GM23248 (cell line): ENCODE data around the gene TNFRSF8. TPM values are rescaled to one million over a fixed set of nuclear protein-coding genes. Genes with fewer than 3 reads are reported as not detected.

Experiments
- DNase-seq: peaks from one replicate; pipeline ENCODE4 v3.0.0-alpha.2; 2015
- H2AFZ ChIP-seq: fragments of 200-600 bp; sonication (generic); 2 replicates; pipeline ENCODE4 v1.6.1; 2016; ENCODE audit warnings: antibody characterized with exemption
- H3F3A ChIP-seq: fragments of 200-600 bp; sonication (generic); 2 replicates; pipeline ENCODE4 v1.6.1; 2016; ENCODE audit warnings: mild to moderate bottlenecking, antibody characterized with exemption, mixed run types; ENCODE audit not compliant: insufficient read depth
- H3K27ac ChIP-seq: fragments of 200-600 bp; sonication (generic); 2 replicates; pipeline ENCODE4 v1.5.1; 2016; ENCODE audit warnings: mild to moderate bottlenecking
- H3K27me3 ChIP-seq: fragments of 200-600 bp; sonication (generic); replicated peaks from 2 replicates; pipeline ENCODE4 v1.6.1; 2016; ENCODE audit warnings: mild to moderate bottlenecking; ENCODE audit not compliant: insufficient read depth
- H3K36me3 ChIP-seq: fragments of 200-600 bp; sonication (generic); 2 replicates; pipeline ENCODE4 v1.6.1; 2016; ENCODE audit warnings: low read depth, mild to moderate bottlenecking
- H3K4me1 ChIP-seq: fragments of 200-600 bp; sonication (generic); 2 replicates; pipeline ENCODE4 v1.6.1; 2016; ENCODE audit warnings: mild to moderate bottlenecking; ENCODE audit not compliant: insufficient read depth
- H3K4me2 ChIP-seq: fragments of 200-600 bp; sonication (generic); one replicate; pipeline ENCODE4 v1.6.1; 2016; ENCODE audit warnings: mild to moderate bottlenecking; ENCODE audit not compliant: unreplicated experiment
- H3K4me3 ChIP-seq: fragments of 200-600 bp; sonication (generic); 2 replicates; pipeline ENCODE4 v1.5.1; 2016; ENCODE audit warnings: mild to moderate bottlenecking
- H3K79me2 ChIP-seq: fragments of 200-600 bp; sonication (generic); 2 replicates; pipeline ENCODE4 v1.6.1; 2016; ENCODE audit warnings: mild to moderate bottlenecking; ENCODE audit not compliant: insufficient read depth
- H3K9ac ChIP-seq: fragments of 200-600 bp; sonication (generic); 2 replicates; pipeline ENCODE4 v1.6.1; 2016; ENCODE audit warnings: mild to moderate bottlenecking
- H3K9me2 ChIP-seq: fragments of 200-600 bp; sonication (generic); 2 replicates; pipeline ENCODE4 v1.6.1; 2016; ENCODE audit warnings: mixed run types, mild to moderate bottlenecking, moderate library complexity; ENCODE audit not compliant: insufficient read depth
- H3K9me3 ChIP-seq: fragments of 200-600 bp; sonication (generic); one replicate; pipeline ENCODE4 v1.6.1; 2017; ENCODE audit warnings: low read depth
- H4K20me1 ChIP-seq: fragments of 200-600 bp; sonication (generic); 2 replicates; pipeline ENCODE4 v1.6.0; 2016; ENCODE audit not compliant: insufficient read depth
- EZH2 ChIP-seq: fragments of 200-600 bp; sonication (generic); IDR thresholded peaks from 2 replicates; pipeline ENCODE4 v1.6.1; 2018; ENCODE audit warnings: antibody characterized with exemption, mild to moderate bottlenecking; ENCODE audit not compliant: insufficient read depth, poor library complexity, severe bottlenecking
- EZH2phosphoT487 ChIP-seq: fragments of 200-600 bp; sonication (generic); IDR thresholded peaks from 2 replicates; pipeline ENCODE4 v1.6.1; 2018; ENCODE audit warnings: antibody characterized with exemption, moderate library complexity, mild to moderate bottlenecking, low read depth; ENCODE audit not compliant: insufficient read depth
- WGBS, 2 experiments: methylation state at CpG; one replicate each; pipeline ENCODE4 v1.1.6; 2015 to 2017; ENCODE audit warnings: low lambda C conversion rate in 2 of 2, low coverage in 1 of 2; ENCODE audit errors: missing lambda C conversion rate in 2 of 2; 5-methylcytosine and 5-hydroxymethylcytosine counted together
- in situ Hi-C: fragments of 300-500 bp; cut with MboI; formaldehyde crosslinking; loops from 2 replicates; pipeline ENCODE4 v1.15.0; 2020
- polyA plus RNA-seq: library from polyadenylated mRNA; unstranded; fragments of >200 nt; fragmentation: Nextera tagmentation; extraction: Ambion mirVana; gene quantifications from 2 replicates; pipeline ENCODE4 v1.2.1, GENCODE V29; 2016
- total RNA-seq: library from RNA; depleted of rRNA; stranded (reverse); fragments of >200 nt; shearing (Covaris generic); gene quantifications from 2 replicates; pipeline ENCODE4 v1.2.3, GENCODE V29; 2014

The TNFRSF8 gene
- total and polyA plus RNA-seq, 2 experiments from 2014 or later, result 0.23 TPM; not detected in 1

DNA sequence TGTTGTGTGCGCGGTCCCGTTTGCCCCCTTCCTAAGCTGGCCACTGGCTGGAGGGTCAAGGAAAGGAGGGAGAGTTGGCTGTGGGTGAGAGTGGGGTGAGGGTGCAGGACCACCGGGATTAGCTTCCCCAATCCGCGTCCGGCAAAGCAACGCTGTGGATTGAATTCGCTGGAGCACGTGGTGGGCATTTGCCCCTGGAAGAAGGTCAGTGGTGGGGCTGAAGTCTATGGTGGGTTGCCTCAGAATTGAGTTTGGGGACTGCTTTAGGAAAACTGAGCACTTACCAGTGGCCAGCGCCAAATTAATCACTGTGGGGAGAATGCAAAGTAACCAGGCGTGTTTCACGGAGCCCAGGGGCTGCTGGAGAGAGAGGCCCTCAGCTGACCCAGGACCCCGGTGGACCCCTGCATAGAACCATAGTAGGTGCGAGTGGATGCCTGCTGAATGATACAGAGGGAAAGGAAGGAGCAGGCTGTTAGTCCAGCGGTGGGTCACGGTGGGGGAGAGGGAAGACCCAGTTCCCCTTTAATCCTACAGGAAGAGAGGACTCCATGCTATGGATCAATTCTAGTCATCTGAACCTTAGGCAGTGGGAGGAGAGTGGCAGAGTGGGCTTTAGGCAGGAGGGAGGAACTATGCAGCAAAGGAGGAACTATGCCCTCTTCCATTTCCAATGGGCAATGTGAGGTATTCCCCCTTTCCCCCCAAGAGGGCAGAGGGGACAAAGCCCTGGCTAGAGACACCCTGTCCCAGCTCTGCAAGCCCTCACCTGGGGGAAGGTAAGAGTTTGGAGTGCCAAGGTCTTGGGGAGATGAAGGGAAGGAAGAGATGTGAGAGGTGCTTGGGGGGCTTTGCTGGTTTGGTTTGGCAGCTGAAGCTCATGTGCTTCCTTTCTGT is 1.2 kb downstream of the TNFRSF8 start:
- DNase-seq, result no peak
- H3K4me1 ChIP-seq, result peaks cover 23% of the 10 kb centered on the region
- H3K36me3 ChIP-seq, result no peaks in the 10 kb centered on the region
- H4K20me1 ChIP-seq, result no peaks in the 10 kb centered on the region
- in situ Hi-C loops, result no loop called here
- no peak overlapping the region for H3K27ac ChIP-seq
- peaks cover 15% of the 10 kb centered on the region for H3F3A ChIP-seq
- 15 to 19% methylated on average over 14 to 17 of the region's 17 CpGs for WGBS, 2 experiments
- H3K4me2 ChIP-seq, result no peak overlapping the region
- H3K79me2 ChIP-seq, result no peaks in the 10 kb centered on the region
- H3K9ac ChIP-seq, result no peak overlapping the region
- H3K4me3 ChIP-seq, result no peak overlapping the region
- H3K9me2 ChIP-seq, result no peaks in the 10 kb centered on the region
- H3K27me3 ChIP-seq, result peaks cover 37% of the 10 kb centered on the region
- TF ChIP-seq EZH2 (no peak), EZH2phosphoT487 (no peak)
- H2AFZ ChIP-seq, result no peak overlapping the region
- H3K9me3 ChIP-seq, result no peaks in the 10 kb centered on the region

DNA sequence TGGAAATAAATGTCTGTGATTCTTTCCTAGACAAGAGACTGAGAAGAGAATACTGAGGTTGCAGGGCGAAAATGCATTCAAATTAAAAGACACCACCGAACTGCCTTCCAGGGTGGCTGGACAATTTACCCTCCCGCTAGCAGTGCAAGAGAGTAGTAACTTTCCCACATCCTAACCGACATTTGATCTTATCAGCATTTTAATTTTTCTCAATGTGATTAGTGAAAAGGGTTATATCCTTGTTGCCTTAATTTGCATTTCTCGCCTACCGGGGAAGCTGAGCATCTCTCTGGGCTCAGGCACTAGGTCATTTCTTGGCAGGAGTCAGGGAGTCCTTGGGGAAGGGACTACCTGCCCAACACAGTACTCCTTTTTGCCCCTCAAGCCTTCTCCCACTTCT is 2.8 kb downstream of the TNFRSF8 start:
- Histone ChIP-seq H3F3A (peaks cover 15% of the 10 kb centered on the region), H3K79me2 (no peaks in the 10 kb centered on the region), H3K9ac (no peak overlapping the region), H3K36me3 (no peaks in the 10 kb centered on the region), H4K20me1 (no peaks in the 10 kb centered on the region), H3K9me3 (no peaks in the 10 kb centered on the region), H3K27ac (no peak overlapping the region), H3K9me2 (no peaks in the 10 kb centered on the region), H3K4me2 (no peak overlapping the region), H3K4me3 (no peak overlapping the region), H3K27me3 (peaks cover 30% of the 10 kb centered on the region), H3K4me1 (peaks cover 23% of the 10 kb centered on the region), H2AFZ (no peak overlapping the region)
- TF ChIP-seq EZH2 (no peak), EZH2phosphoT487 (no peak)
- DNase-seq, result no peak
- WGBS, 2 experiments, result 84 to 90% methylated on average over 6 of the region's 6 CpGs
- in situ Hi-C loops, result no loop called here

DNA sequence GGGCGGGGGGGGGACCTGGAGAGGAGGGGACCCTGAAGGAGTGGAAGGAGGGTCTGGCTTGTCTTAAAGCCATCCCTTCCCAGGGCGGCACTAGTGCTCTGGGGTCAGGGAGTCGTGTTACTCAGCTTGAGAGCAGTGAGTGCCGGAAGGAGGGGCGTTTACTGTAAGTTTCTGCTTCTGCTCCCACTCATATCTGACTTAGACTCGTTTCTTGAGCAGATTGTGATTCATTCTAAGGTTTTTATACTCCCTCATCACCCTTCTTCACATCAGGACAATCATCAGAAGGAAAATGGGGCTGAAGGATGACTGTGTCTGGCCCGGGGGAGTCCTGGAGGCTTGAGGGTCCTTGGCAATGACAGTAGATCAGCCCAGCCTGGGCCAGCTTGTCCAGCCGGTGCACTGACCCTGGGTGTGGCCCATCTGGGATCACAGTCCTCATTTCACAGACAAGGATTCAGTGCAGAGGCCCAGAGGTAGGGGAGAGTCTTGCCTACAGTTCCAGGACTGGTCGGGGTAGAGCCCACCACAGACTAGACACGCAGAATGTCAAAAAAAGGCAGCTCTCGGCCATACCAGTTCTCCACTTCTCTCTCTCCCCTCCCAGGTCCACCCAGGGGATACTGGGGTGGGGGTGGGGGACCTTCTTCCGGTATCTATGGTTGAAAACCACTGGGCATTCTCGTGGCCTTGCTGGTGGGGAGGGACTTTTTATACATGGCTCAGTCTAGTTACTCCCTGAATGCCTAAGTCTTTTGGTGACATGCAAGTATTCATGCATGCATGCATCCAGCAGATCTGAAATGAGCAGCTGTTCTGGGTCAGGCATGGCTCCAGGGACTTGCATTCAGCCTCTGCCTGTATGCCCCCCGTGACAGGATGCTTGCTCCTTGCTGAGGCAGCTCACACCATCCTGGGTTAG is 5.1 kb downstream of the TNFRSF8 start:
- Histone ChIP-seq H3K9ac (peak overlapping the region; percentile 66), H3K36me3 (no peaks in the 10 kb centered on the region), H3K9me3 (no peaks in the 10 kb centered on the region), H3K4me3 (peak overlapping the region; percentile 45), H3K4me1 (peaks cover 21% of the 10 kb centered on the region), H3K27ac (peak overlapping the region; percentile 82), H3K4me2 (peak overlapping the region; percentile 86), H2AFZ (peak overlapping the region; percentile 70), H4K20me1 (no peaks in the 10 kb centered on the region), H3K79me2 (no peaks in the 10 kb centered on the region), H3K27me3 (peaks cover 22% of the 10 kb centered on the region), H3F3A (peaks cover 15% of the 10 kb centered on the region), H3K9me2 (no peaks in the 10 kb centered on the region)
- TF ChIP-seq EZH2 (no peak), EZH2phosphoT487 (no peak)
- peak; percentile 93 for DNase-seq
- in situ Hi-C loops, result no loop called here
- WGBS, 2 experiments, result 23 to 27% methylated on average over 14 of the region's 14 CpGs

DNA sequence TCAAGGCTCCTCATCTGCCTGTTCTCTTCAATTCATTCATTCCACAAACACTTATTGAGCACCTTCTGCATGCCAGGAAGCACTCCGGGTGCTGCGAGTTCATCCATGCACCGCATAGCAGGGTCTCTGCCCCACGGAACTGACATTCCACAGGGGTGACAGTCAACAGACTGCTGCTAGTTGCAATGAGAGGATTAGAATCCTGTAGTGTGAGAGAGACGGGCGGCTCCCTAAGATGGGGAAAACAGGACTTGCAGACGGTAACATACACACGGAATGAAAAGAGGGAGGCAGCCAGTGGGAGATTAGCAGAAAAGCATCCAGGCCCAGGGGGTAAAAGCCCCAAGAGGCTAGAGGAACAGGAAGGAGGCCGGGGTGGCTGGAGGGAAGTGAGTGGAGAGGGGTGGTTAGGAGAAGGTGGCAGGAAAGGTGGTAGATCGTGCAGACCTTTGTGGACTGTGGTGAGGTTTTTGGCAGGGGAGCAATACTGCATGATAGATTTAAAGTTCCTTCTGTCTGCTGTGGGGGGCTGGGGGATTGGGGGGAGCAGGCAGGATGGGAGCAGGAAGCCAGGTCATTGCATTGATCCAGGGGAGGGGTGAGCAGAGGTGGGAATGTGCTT is 6.6 kb downstream of the TNFRSF8 start:
- Histone ChIP-seq H3K9me3 (no peaks in the 10 kb centered on the region), H3F3A (peaks cover 15% of the 10 kb centered on the region), H3K4me3 (no peak overlapping the region), H3K79me2 (no peaks in the 10 kb centered on the region), H3K36me3 (no peaks in the 10 kb centered on the region), H2AFZ (no peak overlapping the region), H3K4me2 (no peak overlapping the region), H3K4me1 (peaks cover 14% of the 10 kb centered on the region), H3K27ac (no peak overlapping the region), H3K9ac (no peak overlapping the region), H3K27me3 (peaks cover 6% of the 10 kb centered on the region; the same call in 1 of the 2 replicates), H3K9me2 (no peaks in the 10 kb centered on the region), H4K20me1 (no peaks in the 10 kb centered on the region)
- in situ Hi-C loops, result no loop called here
- no peak for TF ChIP-seq EZH2
- no peak for TF ChIP-seq EZH2phosphoT487
- 42 to 45% methylated on average over 10 of the region's 10 CpGs for WGBS, 2 experiments
- no peak for DNase-seq
